GM12872 (cell line): ENCODE data around the gene KRTAP1-1.
"Not testable (repeated sequence)": the region's sequence is repeated elsewhere in the genome, so short reads cannot be mapped to it uniquely, and the experiment has no call there.

Experiments used
- TF ChIP-seq, protein P1 (sequence below): IDR thresholded peaks from 3 replicates; pipeline ENCODE4 v1.5.1; 2011; ENCODE audit warnings: low read depth, mild to moderate bottlenecking, low read length, moderate library complexity; ENCODE audit not compliant: insufficient read depth

Gene KRTAP1-1

DNA sequence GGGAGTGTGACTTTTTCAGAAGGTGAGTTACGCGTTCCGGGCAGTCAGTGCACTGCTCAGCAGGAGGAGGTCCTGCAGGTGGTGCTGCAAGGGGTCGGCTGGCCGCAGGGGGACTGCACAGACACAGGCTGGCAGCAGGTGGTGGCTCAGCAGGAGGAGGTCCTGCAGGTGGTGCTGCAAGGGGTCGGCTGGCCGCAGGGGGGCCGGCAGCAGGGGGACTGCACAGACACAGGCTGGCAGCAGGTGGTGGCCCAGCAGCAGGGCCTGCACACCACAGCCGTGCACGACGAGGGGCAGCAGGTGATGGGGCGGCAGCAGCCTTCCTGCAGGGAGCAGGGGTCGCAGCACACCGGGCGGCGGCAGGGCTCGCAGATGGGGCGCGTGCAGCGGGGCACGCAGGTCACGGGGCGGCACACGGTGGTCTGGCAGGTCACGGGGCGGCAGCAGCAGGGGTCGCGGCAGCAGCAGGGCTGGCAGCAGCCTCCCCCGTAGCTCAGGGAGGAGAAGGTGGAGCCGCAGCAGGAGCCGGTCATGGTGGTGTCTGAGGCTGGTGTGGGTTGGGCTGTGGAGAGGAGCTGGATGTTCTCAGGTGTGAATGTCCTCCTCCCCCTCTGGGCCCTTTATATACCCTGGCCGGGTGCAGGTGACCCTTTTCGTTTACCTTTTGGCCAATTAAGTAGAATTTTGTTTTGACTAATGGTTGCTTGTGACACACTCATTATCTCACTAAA is 5.7 kb upstream of the KRTAP1-1 start, which contains the start of gene KRTAP2-1:
TSS of gene KRTAP2-1 (minus strand) at position 582 of the 731 bp plus-strand sequence. CDS start at position 533, 49 bp downstream.
- TF ChIP-seq, protein P1, sequence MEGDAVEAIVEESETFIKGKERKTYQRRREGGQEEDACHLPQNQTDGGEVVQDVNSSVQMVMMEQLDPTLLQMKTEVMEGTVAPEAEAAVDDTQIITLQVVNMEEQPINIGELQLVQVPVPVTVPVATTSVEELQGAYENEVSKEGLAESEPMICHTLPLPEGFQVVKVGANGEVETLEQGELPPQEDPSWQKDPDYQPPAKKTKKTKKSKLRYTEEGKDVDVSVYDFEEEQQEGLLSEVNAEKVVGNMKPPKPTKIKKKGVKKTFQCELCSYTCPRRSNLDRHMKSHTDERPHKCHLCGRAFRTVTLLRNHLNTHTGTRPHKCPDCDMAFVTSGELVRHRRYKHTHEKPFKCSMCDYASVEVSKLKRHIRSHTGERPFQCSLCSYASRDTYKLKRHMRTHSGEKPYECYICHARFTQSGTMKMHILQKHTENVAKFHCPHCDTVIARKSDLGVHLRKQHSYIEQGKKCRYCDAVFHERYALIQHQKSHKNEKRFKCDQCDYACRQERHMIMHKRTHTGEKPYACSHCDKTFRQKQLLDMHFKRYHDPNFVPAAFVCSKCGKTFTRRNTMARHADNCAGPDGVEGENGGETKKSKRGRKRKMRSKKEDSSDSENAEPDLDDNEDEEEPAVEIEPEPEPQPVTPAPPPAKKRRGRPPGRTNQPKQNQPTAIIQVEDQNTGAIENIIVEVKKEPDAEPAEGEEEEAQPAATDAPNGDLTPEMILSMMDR = not testable (repeated sequence)

DNA sequence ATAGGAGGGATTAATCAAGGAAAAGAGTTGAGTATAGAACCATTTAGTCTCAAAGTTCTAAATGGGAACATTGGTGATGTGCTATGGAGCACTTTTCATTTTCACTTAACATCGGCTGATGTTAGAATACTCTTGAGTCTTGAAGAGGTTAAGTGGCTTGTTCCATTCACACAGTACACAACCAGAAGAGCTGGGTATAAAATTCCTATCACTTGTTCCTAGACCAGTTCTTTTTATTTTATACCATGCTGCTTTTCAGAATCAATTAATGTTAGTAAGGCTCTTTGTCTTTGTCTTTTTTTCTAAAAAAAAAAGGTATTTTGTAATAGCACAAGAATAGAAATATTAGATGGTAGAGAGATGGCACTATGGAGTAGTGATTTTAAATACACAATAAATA is 1.7 kb upstream of the KRTAP1-1 start:
- TF ChIP-seq, protein P1 = no peak

DNA sequence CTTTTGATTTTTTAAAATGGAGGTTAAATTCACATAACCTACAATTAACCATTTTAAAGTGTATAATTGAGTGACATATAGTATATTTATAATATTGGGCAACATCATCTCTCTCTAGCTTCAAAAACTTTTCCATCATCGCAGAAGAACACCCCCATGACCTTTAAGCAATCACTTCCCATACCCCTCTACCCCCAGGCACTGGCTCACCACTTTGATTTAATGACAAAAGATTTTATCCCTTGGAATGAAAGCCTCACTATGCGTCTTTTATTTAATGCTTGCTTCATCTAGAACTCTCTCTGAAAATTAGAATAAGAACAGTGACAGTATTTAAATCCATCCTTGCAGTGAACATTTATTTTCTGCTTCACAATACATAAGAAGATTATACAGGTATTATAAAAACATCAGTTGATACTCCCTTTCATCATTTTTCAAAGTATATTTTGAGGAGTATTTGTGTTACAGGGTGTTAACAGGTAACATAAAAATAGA is 3.3 kb downstream of the KRTAP1-1 start:
- TF ChIP-seq, protein P1 = no peak

DNA sequence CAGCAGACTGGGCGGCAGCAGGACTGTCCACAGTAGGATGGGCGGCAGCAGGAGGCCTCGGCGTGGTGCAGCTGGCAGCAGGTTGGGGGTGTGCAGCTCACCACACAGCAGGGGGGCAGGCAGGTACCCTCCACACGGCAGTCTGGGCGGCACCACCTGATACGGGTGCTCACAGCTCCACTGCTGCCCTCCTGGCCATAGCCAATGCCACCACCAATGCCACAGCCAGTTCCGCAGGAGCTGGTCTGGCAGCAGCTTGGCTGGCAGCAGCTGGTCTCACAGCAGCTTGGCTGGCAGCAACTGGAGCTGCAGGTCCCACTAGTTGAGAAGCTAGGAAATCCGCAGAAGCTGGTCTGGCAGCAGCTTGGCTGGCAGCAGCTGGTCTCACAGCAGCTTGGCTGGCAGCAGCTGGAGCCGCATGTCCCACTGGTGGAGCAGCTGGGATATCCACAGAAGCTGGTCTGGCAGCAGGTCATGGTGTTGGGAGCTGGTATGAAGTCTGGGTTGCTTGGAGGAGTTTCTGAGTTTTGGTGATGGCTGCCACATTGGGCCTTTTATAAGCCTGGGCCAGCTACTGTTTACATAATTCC is 6.8 kb downstream of the KRTAP1-1 start, which contains the start of gene KRTAP1-3:
TSS of gene KRTAP1-3 (minus strand) at position 529 of the 590 bp plus-strand sequence. CDS start at position 476, 53 bp downstream.
- TF ChIP-seq, protein P1 = not testable (repeated sequence)

DNA sequence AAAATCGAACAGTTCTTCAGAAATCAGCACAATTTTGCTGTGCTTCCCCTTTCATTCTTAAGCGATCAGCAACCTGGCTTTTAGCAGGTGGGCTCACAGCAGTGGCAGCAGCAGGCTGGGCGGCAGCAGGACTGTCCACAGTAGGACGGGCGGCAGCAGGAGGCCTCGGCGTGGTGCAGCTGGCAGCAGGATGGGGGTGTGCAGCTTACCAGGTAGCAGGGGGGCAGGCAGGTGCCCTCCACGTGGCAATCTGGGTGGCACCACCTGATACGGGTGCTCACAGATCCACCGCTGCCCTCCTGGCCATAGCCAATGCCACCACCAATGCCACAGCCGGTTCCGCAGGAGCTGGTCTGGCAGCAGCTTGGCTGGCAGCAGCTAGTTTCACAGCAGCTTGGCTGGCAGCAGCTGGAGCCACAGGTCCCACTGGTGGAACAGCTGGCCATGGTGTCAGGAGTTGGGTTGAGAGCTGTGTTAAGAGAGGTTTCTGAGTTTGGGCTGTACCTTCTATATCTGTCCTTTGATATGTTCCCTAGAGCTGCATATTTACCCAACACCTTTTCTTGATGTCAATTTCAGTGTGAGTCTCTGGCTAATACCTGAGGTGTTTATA is 11.5 kb downstream of the KRTAP1-1 start, which contains the start of gene KRTAP1-4:
TSS of gene KRTAP1-4 (minus strand) at position 563 of the 613 bp plus-strand sequence. CDS start at position 446, 117 bp downstream.
- TF ChIP-seq, protein P1 = no peak

DNA sequence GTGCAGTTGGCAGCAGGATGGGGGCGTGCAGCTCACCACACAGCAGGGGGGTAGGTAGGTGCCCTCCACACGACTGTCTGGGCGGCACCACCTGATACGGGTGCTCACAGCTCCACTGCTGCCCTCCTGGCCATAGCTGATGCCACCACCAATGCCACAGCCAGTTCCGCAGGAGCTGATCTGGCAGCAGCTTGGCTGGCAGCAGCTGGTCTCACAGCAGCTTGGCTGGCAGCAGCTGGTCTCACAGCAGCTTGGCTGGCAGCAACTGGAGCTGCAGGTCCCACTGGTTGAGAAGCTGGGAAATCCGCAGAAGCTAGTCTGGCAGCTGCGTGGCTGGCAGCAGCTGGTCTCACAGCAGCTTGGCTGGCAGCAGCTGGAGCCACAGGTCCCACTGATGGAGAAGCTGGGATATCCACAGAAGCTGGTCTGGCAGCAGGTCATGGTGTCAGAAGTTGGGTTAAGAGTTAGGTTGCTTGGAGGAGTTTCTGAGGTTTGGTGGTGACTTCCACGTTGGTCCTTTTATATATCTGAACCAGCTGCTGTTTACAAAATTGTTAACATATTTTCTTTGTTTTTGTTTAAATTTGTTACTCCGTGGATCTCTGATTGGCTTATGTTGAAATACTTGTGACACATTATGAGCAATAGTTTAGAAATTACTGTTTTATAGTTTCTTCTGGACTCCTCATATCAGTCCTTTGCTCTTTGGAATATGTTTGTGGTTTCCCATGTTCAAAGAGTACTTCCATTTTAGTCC is 14.4 kb downstream of the KRTAP1-1 start, which contains the start of gene KRTAP1-5:
TSS of gene KRTAP1-5 (minus strand) at position 494 of the 757 bp plus-strand sequence. CDS start at position 441, 53 bp downstream.
- TF ChIP-seq, protein P1 = no peak
